PC-9 (cell line): ENCODE measurements around the gene LPCAT2.

Experiments used
- CTCF ChIP-seq: fragments of 200-600 bp; sonication (generic); conservative IDR thresholded peaks from 2 replicates; pipeline ENCODE4 v1.6.1; 2017; ENCODE audit warnings: mixed run types, antibody characterized with exemption, mild to moderate bottlenecking, moderate library complexity
- EZH2 ChIP-seq: fragments of 200-600 bp; sonication (generic); IDR thresholded peaks from 2 replicates; pipeline ENCODE4 v1.8.0; 2017; ENCODE audit warnings: antibody characterized with exemption, low read depth

GRCh38 chr16:55552621-55553020, 43.7 kb downstream of the LPCAT2 start:
- no peak for TF ChIP-seq CTCF
- TF ChIP-seq EZH2, result no peak
